EH (cell line): ENCODE measurements around the gene ACTL10.
"Not testable (repeated sequence)": the region's sequence is repeated elsewhere in the genome, so short reads cannot be mapped to it uniquely, and the experiment has no call there.

Source experiments
- DNase-seq: peaks from one replicate; pipeline ENCODE4 v3.0.0-alpha.2; 2015; ENCODE audit warnings: low read depth

The ACTL10 gene

DNA sequence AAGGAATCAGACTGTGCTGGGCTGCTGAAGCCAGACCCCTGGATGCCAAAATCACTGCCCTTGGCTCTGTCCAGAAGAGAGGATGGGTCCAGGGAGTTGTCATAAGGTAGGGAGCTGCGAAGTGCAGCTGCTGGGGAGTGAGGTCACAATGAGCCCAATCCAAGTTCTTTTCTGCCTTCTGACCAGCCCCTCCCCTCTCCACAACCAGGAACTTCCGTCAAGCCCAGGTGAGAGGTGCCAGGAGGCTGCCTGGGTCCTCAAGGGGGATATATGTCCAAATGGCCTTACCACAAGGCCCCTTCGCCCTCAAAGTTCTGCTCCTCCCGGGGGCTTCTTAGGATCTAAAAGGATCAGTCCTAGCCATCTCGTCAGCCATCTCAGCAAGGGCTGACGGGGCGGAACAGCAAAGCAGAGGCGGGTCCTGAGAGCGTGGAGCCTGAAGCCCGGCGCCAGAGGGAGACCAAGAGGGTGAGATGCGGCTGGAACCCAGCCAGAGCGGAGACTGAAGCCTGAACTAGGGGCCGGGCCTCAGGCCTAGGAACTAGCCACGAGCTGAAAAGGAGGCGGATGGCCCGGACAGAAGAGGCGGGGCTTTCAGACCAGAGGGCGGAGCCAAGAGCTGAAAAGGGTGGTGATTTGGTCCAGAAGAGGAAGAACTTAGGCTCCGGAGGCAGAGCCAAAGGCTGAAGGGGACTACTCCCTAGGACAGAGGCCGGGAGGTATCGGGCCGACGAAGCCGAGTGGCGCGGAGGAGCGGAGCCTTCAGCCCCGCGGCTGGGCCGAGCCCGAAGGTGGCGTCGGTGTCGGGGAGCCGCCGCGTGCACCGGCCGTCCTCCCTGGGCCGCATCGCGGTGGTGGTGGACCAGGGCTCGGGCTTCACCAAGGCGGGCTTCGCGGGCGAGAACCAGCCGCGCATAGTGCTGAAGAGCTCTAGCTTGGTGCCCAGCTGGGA, at the start of gene ACTL10:
Gene ACTL10 (plus strand): TSS at position 651 of the 952 bp plus-strand sequence. CDS start 555 bp downstream, outside the sequence.
- peak; percentile 99 for DNase-seq

DNA sequence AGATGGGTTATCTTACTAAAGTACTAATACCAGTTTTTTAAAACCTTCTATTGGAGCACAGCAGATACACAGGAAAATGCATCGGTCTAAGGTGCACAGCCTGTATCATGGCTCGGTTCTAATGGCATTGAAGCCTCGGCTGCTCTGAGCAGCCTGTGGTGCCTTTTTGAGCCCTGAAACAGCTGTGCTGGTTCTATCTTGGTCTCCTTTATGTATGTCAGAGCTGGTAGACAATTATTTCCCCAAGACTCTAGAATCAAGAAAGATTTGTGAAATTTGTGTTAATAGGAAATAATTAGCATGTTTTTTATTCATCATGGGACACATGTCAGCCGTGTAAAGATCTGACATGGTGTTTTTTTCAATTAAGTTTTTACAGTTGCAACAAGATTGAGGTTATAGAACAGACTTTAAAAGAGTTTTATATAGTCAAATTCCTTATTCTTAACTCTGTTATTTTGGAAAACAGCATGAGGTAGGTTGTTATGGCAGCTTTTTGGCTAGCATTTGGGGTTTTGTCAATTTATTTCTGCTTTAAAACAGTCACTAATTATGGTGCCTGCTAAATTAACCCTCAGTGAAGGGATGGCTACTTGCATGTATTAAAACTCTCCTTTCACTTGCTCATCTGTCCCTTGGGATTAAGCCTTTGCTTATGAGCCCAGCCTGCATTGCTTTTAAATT, 44.9 kb upstream of the ACTL10 start:
- DNase-seq = no peak

DNA sequence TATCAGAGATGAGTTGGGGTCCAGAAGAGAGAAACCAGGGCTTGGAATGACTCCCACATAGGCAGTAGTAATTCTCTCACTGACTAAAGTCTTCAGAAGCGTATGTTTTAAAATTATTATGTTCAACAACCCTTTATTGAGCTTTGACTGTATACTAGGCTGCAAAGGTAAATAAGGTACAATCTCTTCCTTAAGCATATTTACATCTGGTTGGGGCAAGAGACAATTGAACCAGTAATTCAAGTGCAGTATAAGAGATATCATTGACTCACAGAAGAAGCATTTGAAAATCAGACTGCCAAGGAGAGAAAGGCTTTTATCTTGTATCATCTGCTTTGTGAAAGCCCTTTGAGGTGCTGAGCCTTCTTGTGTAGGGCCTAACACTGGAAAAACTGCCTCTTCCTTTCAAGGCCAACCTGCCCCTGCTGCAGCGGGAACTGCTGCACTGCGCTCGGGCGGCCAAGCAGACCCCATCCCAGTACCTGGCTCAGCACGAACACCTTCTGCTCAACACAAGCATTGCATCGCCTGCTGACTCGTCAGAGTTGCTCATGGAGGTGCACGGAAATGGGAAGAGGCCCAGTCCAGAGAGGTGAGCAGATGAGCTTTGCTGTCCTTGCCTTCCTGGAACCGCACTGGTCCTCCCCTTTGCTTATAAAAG, 43.9 kb upstream of the ACTL10 start:
- no peak for DNase-seq

DNA sequence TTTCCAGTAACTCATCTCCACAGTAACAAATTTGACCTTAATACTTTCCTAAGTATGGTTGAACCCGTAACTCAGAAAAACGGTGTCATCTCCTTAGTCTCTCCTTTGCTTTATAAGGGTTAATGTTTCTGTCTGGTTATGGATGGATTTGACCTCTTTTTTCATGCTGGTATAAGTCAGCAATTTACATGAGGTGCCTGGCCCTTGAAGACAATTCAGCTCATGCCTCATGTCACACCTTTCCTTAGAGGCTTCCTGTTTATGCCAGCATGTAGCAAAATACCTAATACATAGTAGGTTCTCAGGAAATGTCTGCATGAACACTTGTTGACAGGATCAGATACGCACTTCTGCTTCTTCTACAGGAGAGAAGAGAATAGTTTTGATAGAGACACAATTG, 42.3 kb upstream of the ACTL10 start:
- DNase-seq = no peak

DNA sequence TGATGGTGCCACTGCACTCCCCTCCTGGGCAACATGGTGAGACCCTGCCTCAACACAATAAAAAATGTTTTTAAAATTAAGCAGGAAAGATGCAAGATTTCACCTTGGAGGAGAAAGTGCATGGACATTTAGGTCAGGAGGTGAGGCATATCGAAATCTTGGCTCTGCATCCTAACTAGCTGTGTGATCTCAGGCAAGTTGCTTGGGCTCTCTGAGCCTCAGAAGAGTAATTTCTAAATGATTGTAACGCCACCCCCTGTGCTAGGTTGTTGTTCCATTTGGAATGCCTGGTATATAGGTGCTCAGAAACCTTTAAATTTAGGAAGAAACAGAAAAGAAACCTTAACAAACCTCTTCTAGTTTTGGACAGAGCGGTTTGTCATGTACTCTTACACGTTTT, 40.6 kb upstream of the ACTL10 start:
- DNase-seq = no peak

DNA sequence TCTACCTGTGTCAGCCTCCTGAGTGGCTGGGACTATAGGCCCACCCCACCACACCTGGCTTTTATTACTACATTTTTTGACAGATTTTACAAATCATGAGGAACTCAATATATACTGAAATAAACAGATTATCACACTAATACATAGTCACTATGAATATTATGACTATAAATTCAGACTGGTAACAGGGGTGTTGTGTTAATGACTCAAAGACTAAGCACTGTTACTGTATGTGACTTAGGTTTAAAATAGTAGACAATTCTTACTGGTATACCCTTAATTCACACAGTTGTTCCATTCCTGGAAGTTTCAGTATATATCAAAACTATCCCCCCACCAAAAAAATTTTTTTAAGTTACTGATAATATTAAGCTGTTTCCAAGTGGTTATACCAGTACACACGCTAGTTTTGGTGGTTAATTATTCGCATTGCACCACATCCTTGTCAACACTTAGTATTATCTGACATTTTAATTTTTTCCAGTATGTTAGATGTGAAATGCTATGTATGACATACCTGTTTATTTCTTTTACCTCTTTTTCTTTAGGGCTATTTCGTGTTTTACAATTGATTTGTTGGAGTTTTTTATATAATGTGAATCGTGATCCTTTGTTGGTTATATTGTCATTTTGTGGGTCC, 39.0 kb upstream of the ACTL10 start:
- DNase-seq = no peak

DNA sequence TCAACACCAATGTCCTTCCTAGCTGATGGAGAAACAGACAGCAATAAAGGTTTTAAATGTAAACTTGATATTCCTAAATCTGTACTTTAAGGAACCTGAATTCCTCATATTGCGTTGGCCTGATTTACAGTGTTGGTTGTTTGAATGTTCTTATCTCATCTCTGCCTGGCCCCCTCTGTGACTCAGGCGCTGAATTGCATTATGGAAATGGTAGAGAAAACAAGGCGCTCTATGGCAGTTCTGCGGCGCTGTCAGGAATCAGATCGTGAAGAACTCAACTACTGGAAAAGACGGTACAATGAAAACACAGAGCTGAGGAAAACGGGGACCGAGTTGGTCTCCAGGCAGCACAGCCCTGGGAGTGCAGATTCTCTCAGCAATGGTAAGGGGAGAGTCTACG, 37.2 kb upstream of the ACTL10 start:
- DNase-seq = no peak

DNA sequence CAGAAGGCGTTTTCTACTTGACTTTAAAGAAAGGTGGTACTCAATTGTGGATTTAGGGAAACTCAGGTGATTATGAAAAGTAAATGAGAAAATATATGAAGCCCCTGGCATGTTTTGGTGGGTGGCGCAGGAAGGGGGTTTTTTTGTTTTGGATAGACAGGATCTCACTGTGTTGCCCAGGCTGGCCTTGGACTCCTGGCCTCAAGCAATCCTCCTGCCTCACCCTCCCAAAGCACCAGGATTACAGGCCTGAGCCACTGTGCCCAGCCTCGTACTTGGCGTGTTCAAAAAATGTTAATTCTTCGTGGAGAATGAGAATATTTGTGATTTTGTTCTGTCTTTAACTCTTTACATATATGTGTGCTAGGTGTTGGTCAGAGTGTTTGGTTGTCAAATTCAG, 36.8 kb upstream of the ACTL10 start:
- no peak for DNase-seq

DNA sequence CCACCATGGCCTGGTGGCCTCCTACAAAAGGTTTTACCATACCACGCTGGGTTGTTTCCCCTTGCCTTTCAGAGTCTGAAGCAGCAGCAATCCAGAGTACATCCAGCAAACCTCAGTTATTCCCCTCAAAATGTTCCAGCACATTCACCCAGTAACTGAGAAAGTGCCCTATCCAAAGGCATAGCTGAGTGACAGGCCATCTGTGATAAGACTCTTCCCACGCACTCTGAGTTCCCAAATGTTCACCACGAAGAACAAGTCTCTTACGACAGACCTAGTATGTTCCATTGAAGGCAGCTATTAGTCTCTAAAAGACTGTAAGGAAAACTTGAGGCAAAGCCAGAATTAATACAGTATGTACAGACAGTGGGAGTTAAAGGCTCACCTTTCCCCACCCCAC, 36.2 kb upstream of the ACTL10 start:
- DNase-seq = no peak

DNA sequence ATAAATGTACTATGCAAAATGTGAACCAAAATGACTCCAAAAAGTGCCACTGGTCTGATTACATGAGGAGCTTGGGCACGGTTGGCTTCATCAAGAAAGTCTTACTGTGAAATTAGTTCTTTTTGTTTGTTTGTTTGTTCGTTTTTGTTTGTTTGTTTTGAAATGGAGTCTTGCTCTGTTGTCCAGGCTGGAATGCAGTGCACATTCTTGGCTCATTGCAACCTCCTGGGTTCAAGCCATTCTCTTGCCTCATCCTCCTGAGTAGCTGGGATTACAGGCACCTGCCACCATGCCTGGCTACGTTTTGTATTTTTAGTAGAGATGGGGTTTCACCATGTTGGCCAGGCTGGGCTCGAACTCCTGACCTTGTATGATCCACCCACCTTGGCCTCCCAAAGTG, 34.8 kb upstream of the ACTL10 start:
- DNase-seq = not testable (repeated sequence)

DNA sequence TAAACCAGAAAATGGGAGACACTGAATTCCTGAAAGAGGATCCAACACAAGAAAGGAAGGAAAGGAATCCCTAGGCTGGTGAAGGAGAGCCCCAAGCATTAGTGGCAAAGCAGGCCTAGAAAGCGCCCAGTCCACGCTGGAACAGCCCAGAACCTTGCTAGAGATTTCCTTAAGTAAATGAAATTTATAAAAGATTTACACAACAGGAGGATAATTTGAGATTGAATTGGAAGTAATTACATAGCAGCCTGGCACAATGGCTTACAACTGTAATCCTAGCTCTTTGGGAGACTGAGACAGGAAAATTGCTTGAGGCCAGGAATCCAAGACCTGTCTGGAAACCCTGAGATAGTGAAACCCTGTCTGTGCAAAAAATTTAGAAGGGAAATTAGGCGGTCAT, 31.4 kb upstream of the ACTL10 start:
- DNase-seq = no peak

DNA sequence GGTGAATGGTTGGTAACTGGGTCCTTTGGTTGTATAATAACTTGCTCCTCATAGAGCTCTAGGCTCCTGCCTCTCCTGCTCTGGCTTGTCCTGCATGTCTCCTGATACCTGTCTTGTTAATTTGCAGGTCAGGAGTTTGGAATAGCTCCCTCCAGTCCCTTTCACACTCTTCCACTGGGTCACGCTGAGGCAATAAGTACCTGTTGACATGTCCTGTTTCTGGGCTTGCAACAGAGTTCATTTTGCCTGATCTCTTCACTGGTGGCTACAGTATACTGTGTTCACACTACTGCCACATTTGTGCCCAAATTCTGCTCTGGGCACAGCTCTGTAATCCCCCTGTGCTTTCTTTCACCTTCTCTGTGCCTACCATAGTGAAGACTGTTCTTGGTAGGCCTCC, 30.0 kb upstream of the ACTL10 start:
- no peak for DNase-seq

DNA sequence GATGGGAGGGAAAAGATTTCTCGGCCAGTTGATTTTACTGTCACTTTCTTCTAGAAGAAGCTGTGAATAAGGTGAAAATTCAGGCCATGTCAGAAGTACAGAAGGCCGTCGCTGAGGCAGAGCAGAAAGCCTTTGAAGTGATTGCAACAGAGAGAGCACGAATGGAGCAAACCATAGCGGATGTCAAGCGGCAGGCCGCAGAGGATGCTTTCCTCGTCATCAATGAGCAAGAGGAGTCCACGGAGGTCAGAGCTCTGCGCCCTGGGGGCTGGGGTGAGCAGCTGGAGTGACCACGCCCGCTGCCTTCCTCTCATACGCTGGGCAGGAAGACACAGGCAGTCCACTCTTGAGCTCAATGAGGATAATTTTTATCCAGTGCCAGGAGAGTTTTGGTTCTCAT, 26.5 kb upstream of the ACTL10 start:
- DNase-seq = no peak

DNA sequence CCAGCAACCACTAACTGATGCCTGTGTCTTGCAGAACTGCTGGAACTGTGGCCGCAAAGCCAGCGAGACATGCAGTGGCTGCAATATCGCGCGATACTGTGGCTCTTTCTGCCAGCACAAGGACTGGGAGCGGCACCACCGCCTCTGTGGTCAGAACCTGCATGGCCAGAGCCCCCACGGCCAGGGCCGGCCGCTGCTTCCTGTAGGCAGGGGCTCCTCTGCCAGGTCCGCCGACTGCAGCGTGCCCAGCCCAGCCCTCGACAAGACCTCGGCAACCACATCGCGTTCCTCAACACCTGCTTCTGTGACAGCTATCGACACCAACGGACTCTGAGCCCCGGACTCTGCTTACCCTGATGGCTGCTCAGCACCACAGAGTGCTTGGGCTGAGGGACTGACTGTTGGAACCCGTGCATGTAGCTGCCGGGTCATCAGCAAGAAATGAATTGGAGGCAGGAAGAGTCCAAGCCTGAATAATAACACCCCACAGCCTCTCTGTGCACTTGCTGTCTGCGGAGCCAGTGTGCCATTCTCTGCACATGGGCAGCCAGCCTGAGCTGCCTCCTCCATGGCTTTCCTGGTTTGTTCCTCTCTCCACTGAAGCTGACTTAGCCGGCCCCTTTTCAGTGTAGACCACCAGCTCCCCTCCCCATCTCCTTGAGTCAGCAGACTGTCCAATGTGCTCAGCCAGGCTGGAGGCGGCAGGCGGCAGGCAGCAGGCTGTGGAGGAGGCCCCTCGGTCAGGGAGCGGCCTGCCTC, 22.3 kb upstream of the ACTL10 start:
- no peak for DNase-seq

DNA sequence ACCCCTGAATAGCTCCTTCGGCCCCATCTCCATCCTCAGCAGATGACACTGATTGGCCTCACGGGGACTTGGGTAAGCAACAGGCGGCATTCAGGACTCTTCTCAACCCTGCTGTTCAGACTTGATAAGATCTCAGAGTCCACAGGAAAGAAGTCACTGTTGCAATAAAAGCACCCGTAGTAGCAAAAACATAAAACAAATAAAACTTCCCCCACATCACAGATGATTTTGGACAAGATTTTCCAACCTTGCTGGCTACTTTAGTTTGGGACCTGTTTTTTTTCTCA, 21.7 kb upstream of the ACTL10 start:
- no peak for DNase-seq

DNA sequence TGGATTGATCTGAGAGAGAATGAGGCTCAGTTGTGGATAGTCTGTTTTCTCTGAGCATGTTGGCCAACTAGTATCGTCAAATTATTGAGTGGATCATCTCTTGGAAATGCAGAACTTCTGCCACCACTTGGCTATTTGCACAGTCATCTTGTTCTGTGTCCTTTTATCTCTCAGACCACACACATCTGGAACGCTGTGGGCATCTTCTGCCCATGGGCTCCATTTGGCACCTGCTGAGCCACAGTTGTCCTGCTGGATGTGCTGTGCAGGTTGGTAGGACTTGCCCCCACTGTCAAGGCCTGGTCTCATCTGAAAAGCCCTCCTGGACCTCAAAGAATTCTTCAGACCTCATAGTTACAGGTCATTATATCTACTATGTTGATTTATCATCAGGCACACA, 21.3 kb upstream of the ACTL10 start:
- DNase-seq = no peak

DNA sequence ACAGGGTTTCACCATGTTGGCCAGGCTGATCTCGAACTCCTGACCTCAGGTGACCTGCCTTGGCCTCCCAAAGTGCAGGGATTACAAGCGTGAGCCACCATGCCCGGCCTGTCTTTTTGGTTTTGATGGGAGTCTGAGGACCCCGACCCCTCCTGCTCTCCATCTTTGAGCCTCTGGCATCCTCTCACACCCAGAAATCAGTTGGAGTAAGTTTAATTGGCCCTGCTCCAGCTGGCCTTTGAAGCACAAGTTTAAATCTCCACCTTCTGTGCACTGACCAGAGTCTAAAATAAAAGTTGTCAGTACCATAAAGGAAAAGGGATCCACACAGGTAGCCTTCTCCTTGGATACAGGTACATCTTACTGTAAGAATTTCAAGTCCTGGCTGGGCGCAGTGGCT, 20.6 kb upstream of the ACTL10 start:
- no peak for DNase-seq

DNA sequence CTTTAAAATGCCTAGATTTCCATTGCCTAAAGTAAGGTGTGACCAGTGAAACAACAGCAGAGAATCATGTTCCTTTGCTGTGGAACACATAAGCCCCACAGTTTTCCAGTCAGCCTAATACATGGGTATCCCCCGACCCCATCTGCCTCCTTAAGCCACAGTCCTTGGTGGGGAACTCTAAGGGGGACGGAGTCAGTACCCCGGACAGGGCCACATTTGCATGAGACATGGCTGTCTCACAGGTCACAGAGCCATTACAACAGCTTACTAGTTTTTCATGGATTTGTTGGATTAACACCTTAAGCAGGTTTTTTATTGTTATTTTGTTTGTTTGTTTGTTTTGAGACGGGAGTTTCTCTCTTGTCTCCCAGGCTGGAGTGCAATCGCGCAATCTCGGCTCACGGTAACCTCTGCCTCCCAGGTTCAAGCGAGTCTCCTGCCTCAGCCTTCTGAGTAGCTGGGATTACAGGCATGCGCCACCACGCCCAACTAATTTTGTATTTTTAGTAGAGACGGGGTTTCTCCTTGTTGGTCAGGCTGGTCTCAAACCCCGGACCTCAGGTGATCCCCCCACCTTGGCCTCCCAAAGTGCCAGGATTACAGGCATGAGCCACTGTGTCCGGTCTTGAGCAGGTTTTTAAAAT, 19.7 kb upstream of the ACTL10 start:
- not testable (repeated sequence) for DNase-seq

DNA sequence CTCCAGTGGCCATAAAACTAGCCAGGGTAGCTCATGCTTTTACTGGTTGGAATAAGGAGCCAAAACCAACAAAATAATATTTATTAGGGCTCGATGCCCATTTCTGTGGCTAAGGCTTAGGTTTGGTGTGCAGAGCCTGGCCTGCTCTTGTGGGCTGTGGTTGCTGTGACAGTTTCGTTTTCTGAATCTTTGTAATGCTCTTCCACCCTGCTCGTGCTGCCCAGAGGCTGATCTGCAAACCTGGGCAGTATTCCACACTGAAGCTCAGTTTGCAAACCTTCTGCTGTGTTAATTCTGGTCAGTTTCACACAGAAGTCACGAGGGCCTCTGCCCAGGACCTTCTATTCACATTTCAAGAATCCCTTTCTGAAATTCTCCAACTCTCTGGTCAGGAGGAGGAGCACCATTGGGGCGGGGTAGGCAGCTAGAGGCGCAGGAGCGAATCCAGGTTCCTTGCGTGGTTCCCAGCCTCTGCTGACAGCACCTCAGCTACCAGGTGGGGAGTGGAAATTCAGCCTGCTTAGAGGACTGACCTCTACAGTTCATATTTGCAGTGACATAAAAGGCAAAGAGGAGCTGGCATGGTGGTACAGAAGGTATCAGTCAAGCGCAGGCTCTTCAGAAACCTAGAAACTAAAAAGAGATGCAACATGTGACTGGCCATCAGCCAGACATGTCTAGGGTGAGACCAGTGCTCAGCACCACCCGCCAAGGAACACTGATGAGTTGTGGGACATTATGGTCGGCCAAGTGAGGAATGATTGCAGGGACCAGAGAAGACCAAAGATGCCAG, 18.9 kb upstream of the ACTL10 start:
- DNase-seq = peak; percentile 84

DNA sequence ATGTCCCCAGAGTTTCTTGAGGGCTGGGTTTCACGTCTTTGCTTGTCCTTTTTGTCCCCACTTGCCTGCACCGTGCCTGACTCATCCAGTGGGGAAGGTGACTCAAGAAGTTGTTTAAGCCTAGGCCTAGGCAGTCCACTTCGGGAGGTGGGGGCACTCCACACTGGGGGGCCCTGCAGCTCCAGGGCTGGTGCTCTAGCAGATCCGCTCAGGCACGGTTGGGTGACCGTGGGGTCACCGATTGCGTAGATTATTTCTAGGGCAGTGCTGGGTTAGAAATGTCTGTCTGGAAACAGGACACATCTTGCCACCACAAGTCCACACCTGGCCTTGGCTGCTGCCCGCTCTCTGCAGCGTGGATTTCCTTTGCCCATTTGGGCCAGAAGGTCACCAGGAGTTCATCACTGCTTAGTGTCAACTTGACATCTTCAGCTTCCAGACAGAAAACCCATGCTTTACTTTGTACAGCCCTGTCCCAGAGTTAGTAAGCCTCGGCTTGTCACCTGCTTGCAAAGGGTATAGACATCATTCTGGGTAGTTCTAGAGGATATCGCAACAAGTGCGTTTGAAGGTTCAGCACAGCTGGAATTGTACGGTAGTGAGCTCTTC, 18.2 kb upstream of the ACTL10 start:
- peak; percentile 21 for DNase-seq
